ENCODE data around the gene ERMARD.

The ERMARD gene

DNA sequence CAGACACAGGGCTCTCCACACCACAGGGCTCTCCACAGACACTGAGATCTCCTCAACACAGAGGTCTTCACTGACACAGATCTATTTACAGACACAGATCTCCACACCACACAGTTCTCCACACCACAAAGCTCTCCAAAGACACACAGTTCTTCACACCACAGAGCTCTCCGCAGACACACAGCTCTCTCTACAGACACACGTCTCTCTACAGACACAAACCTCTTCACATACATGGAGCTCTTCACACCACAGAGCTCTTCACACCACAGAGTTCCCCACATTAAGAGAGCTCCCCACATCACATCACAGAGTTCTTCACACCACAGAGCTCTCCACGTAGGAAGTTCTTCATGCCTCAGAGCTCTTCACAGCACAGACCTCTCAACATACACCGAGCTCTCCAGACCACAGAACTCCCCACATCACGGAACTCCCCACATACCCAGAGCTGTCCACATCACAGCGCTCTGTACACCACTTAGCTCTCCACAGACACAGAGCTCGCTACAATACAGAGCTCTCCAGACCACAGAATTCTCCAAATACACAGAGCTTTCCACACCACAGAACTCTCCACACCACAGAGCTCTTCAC lies 53.9 kb downstream of the ERMARD start:
- no peak for DNase-seq

DNA sequence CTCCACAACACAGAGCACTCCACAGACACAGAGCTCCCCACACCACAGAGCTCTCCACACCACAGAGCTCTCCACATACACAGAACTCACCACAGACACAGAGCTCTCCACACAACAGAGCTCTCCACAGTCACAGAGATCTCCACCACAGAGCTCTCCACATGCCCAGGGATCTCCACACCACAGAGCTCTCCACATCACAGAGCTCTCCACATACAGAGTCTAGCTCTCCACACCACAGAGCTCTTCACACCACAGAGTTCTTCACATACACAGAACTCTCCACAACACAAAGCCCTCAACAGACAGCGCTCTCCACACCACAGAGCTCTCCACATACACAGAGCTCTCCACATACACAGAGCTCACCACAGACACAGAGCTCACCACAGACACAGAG lies 55.3 kb downstream of the ERMARD start:
- DNase-seq = no peak

DNA sequence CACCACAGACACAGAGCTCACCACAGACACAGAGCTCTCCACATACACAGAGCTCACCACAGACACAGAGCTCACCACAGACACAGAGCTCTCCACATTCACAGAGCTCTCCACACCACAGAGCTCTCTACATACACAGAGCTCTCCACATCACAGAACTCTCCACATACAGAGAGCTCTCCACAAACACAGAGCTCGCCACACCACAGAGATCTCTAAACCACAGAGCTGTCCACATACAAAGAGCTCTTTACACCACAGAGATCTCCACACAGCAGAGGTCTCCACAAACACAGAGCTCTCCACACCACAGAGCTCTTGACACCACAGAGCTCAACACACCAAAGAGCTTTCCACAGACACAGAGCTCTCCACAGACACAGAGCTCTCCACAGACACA lies 55.8 kb downstream of the ERMARD start:
- no peak for DNase-seq

- no peak for DNase-seq
Observed at GRCh38 chr6:169807699-169808607, 56.5 kb downstream of the ERMARD start.

DNA sequence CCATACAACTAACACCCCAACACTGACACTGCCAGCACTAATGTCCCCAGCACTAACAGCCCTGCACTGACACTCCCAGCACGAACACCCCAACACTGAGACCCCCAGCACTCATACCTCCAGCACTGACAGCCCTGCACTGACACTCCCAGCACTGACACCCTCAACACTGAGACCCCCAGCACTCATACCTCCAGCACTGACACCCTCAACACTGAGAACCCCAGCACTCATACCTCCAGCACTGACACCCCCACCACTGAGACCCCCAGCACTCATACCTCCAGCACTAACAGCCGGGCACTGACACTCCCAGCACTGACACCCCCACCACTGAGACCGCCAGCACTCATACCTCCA lies 57.2 kb downstream of the ERMARD start:
- no peak for DNase-seq

GRCh38 chr6:169809386-169809785 lies 58.0 kb downstream of the ERMARD start:
- no peak for DNase-seq

DNA sequence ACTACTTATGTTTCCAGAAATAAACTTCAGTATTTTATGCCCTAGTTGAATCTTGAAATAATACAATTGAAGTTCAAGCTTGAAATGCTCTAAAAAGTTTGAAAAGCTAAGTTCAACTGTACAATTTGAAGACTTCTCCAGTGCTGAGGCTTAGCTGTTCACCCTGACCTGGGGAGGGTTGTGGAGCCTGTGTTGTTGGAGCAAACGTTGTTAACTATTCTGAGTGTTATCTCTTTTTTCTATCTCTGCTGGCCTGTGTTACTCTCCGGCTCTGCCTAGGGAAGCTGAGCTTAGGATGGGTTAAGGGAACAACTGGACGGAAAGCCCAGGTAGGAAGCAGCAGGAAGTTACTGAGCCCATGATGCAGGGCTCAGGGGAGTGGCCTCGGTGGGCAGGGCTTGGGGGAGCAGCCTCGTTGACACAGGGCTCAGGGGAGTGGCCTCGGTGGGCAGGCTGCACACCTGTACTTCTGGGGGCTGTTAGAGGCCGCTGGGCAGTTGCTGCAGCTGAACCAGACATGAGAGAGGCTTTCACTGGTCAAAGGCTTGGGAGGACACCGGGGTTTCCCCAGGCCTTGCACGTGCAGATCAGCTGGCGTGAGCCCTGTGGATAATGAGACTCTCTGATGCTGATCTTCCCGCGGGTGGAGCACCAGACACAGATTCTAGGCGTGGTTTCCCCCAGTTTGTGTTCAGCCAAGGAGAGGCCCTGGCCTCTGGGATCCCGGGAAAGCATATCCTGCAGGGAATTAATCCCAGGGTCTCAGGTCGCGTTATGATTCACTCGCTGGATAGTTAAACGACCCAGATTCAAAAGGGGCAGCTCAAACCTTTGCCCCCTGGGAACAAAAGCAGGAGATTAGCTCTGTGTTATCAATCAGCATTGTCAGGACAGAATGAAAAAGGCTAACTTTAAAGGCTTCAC lies 58.9 kb downstream of the ERMARD start:
- DNase-seq = no peak

- no peak for DNase-seq
Observed at GRCh38 chr6:169811072-169811471, 59.6 kb downstream of the ERMARD start.

DNA sequence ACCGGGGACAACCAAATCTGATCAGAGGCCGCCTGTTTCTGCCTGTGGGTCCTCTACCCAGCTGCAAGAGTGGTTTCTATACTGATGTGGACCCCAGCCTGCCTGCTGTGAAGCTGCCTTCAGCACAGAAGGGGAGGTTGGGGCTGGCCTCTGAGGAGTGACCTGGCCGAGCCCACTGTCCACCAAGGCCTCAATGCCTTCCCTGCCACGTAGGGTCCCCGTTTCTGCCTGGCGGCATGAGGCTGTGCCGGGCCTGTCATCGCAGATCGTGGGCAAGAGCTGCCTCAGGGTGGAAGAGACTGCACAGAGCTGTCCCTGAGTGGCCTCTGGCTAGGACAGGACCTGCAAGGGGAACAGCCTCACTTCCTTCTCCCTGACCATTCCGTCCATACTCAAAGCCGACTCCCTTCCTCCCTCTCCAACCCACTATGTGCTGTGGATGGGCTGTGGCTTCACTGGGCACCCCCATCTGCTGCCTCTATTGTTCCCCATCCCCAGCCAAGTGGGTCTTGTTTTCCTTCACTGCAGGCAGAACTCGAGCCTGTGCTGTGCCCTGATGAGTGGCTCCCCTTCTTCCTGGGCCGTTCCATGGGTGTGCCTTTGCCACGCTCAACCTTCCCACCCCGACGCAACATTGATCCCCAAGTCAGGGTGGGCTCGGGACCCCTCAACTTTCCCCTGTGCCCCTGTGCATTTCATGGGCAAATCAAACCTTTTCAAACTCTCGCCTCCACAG lies 60.3 kb downstream of the ERMARD start:
- no peak for DNase-seq

GRCh38 chr6:169812257-169812644 lies 60.8 kb downstream of the ERMARD start:
- no peak for DNase-seq

DNA sequence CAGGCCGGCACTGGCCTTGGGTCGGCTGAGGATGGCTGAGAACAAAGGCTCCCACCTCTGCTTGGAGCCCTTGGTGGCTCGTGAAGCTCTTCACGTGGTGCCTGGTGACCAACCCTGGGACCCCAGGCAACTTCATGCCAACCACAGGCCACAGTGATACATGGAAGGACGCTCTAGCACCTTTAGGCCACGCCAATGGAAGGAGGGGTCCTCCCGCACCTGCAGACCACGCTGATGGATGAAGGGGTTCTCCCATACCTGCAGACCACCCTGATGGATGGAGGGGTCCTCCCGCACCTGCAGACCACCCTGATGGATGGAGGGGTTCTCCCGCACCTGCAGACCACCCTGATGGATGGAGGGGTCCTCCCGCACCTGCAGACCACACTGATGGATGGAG lies 62.5 kb downstream of the ERMARD start:
- DNase-seq = no peak

GRCh38 chr6:169816054-169816453 lies 64.6 kb downstream of the ERMARD start:
- DNase-seq = no peak

GRCh38 chr6:169816975-169817374 lies 65.6 kb downstream of the ERMARD start:
- DNase-seq = no peak

DNA sequence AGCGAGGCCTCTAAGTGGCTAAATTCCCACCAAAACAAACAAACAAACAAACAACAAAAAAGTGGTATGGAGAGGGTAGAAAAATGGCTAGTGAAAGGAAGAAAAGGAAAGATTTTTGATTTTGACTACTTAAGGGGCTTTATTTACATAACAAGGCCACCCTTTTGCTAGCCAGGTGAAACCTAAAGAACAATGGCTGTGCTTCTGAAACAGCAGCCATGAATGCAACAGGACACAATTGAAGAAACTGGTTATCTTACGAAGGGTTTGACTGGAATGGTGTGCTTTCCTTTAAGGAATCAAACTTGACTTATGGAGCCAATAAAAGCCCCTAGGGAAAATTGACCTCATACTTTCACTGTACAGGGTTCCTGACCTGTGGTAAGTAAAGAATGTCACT lies 68.9 kb downstream of the ERMARD start:
- DNase-seq = no peak

DNA sequence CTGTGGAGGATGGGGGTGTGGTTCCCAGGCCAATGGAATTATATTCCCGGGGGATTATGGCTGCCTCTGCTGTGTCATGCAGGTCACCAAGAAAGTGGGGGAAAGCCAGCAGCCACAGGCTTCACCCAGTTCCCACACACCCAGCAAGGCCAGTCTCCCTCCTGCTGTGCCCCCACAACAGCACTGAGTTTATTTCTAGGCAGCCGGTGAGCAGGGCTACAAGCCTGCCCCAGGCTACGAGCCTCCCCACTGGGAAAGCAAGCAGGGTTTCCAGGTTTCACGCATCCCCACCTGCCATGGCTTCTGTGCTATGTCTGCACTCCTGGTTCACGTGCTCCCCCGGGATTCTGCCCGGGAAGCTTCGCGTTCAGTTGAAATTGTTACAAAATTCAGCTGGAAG lies 72.6 kb downstream of the ERMARD start:
- no peak for DNase-seq

- no peak for DNase-seq
Observed at GRCh38 chr6:169824848-169825557, 73.6 kb downstream of the ERMARD start.

DNA sequence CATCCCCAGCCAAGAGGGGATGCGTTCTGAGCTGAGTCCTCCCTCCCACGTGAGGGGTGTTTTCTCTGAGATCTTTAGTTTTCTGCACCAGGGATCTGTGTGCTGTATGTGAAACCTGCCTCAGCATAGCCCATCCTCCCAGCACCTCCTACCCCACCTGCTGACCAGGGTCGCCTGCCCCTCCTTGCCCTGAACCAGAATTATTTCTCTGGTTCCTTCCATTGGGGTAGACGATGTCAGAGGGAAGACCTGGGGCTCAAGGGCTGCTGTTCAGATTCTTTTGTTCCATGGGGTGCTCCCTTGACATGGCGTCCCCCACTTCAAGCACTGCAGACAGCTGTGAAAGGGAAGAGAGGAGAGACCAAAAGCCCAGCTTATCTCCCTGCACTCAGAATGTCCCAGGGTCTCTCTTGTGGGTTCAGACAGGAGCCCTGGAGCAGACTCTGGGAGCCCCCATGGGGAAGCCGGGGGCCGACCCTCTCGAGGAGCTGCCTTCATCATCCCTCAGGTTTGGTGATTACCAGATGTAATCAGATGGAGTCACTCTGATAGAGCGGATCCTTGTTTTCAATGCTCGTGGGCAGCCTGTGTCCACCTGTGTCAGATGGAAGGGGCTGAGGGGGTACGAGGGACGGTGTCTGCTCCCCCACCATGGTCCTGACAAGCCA lies 74.3 kb downstream of the ERMARD start:
- no peak for DNase-seq

DNA sequence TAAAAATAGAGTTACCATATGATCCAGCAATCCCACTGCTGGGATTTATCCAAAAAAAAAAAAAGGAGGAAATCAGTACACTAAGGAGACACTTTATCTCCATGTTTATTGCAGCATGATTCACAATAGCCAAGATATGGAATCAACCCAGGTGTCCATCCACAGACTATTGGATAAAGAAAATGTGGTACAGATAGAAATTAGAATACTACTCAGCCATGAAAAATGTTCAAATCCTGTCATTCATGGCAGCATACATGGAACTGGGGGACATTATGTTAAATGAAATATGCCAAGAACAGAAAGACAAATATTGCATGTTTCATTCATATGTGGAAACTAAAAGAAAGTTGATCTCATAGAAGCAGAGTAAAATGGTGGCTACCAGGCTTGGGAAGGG lies 75.3 kb downstream of the ERMARD start:
- DNase-seq = no peak

- no peak for DNase-seq
Observed at GRCh38 chr6:169827290-169827717, 75.9 kb downstream of the ERMARD start.

- DNase-seq = no peak
Observed at GRCh38 chr6:169828176-169828575, 76.8 kb downstream of the ERMARD start.

DNA sequence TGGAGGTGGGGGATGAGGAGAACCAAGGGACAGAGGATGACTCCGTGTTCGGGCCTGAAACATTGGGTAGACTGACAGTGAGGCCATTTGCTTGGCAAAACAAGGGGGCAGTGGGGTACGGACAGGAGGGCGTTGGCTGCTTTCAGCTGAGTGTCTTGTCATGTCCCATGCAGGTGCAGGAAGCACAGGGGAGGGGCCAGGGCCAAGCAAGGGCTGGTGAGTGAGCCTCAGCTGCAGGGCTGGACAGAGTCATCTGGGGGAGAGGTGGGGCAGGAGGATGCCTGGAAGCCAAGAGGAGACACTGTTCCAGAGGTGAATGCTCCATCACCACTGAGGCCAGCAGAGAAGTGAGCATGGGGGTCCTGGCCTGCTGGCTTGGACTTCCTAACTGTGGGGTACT lies 78.4 kb downstream of the ERMARD start:
- DNase-seq = no peak

- DNase-seq = no peak
Observed at GRCh38 chr6:169830876-169831275, 79.5 kb downstream of the ERMARD start.
